Midbrain (tissue), 1 donor: ENCODE measurements around the gene ZFR.
"Not testable (repeated sequence)": the region's sequence is repeated elsewhere in the genome, so short reads cannot be mapped to it uniquely, and the experiment has no call there.

Experiments used
- DNase-seq: peaks from one replicate; lab custom pipeline; 2025; lab: John Stamatoyannopoulos, UW

The ZFR gene

DNA sequence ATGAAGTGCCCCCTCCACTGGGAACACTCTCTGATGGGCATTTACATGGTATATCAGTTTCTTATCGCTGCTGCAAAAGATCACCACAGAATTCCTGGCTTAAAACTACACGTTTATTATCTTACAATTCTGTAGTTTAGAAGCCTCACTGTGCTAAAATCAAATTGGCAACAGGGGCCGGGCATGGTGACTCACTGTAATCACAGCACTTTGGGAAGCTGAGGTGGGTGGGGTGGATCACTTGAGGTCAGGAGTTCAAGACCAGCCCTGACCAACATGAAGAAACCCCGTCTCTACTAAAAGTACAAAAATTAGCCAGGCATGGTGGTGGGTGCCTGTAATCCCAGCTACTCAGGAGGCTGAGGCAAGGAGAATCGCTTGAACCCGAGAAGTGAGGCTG is 7.8 kb upstream of the ZFR start:
- DNase-seq = not testable (repeated sequence)

- no peak for DNase-seq
Measured at GRCh38 chr5:32450952-32451351, 6.4 kb upstream of the ZFR start.

- no peak for DNase-seq
Measured at GRCh38 chr5:32449262-32449661, 4.7 kb upstream of the ZFR start.

- DNase-seq = no peak
Measured at GRCh38 chr5:32446630-32447029, 2.1 kb upstream of the ZFR start.

GRCh38 chr5:32445831-32446614 is 1.5 kb upstream of the ZFR start:
- no peak for DNase-seq

- no peak for DNase-seq
Measured at GRCh38 chr5:32445287-32445758, 783 bp upstream of the ZFR start.

DNA sequence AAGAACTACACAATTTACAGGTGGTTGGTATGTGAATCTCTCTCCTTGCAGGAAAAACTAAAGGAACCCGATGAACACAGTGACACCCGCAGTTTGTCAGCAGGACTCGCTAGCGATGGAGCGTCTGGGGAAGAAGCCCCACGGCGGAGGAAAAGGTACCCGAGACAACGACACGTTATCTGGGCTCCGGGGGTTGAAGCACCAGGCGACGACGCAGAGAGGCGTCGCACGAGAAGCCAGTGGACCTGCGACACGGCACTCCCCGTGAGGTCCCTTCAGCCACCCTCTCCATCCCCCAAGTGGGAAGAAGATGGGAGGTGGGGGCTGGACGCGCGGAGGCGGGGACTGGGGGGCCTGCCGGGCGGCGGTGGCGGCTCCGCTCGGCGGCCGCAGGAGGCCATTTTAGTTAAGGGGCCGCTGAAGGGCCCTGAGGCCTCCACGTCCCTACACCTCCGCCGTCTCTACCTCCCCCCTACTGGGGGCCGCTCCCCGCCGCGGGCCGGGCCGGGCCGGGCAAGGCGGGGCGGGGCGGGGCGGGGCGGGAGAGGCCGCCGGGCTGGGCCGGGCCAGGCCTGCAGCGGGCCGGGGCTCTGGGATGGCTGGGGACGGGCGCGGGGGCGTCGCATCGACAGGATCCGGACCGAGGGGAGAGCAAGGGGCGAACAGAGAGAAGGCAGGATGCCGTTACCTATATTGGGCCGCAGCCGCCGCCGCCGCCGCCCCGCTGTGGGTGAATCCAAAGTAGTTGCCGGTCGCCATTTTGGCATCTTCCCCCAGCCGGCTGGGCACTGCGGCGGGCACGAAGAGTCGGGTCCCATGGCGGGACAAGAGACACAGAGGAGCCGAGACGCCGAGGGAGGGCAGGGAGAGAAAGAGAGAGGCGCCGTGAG is 754 bp downstream of the ZFR start:
- peak; percentile 44 for DNase-seq

- no peak for DNase-seq
Measured at GRCh38 chr5:32443145-32443540, 1.4 kb downstream of the ZFR start.

DNA sequence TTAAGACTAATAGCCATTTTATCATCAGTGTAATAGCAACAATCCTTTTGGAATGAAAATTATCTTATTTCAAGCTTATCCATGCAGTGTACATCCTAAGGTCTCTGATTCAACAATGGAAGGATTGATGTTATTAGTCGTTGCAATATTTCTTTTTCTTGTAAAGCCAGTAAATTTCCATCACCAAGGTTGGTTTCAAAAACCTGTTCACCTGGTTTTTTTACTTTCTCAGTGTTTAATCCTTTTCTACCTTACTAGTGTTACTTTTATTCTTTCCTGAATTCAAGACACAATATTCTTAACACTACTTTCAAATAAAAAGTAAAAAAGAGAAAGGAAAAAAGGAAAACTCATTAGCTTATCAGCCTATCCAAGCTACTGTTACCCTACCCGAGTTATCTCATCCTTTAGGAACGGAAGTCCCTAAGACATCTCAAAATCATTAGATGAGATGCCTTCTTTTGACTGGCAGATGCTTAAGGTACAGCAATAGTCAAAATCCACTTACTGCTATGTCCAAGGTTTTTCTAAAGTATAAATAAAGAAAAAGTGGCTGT is 5.4 kb downstream of the ZFR start:
- DNase-seq = no peak

DNA sequence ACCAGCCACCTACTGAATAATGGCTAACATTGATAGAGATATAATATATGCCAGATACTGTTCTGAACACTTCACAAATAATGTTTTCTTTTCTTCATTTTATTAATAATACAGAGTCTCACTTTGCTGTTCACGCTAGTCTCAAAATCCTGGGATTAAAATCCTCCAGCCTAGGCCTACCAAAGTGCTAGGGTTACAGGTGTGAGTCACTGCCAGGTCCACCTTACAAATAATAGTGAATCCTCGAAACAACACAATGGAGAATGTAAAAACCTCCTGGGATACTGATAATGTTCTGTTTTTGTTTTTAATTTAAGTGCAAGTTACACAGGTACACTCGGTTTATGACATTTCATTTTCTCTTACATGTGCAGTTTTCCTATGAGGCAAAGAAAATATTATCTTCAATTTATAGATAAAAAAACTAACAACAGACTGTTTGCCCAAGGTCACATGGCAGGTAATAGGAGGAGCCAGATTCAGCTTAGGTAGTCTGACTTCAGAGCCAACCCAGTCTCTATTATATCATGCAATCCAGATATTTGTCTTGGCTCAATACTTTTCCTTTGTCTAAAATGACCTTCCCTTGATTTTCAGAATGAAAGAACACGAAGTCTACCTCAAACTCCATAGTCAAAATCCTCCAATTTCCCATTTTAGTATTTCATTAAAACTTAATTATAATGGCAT is 7.8 kb downstream of the ZFR start:
- no peak for DNase-seq

DNA sequence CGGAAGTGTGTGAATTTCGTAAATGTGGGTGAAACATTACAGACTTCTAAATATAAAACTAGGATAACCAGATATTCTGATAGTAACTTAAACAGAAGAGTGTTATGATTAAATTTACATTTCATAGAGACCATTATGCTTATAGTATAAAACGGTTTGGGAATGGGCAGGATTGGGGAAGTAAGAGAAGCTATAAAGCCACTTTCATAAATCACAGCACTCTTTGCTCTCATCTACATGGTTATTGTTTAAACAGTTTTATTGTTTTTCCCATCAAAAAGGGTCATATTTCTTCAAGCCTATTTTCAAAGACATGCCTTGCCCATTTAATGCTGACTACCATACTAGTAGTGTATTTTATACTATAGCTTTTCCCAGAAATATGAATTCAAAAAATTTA is 9.2 kb downstream of the ZFR start:
- DNase-seq = no peak

GRCh38 chr5:32434221-32434620 is 10.3 kb downstream of the ZFR start:
- DNase-seq = no peak

DNA sequence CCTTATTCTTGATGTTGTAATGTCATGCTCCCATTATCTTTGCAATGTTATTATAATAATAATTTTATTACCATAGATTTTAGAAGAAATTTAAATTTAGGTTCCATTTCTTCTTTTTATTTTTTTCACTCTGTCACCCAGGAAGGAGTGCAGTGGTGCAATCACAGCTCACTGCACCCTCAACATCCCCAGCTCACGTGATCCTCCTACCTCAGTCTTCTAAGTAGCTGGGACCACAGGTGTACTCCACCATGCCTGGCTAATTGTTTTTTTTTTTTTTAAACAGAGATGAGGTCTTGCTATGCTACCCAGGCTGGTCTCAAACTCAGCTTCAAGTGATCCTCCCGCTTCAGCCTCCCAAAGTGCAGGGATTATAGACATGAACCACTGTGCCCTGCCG is 11.9 kb downstream of the ZFR start:
- DNase-seq = no peak

DNA sequence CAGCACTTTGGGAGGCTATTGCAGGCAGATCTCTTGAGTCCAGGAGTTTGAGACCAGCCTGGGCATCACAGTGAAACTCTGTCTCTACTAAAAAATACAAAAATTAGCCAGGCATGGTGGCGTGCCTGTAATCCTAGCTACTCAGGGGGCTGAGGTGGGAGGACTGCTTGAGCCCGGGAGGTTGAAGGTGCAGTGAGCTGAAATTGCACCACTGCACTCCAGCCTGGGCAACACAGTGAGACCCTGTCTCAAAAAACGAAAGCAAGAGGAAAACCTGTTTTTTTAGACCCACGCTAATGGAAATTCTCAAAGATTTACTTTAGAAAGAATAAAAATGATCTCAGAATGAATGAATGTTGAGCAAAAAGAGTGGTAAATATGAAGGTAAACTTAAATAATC is 13.7 kb downstream of the ZFR start:
- not testable (repeated sequence) for DNase-seq

GRCh38 chr5:32428426-32428825 is 16.1 kb downstream of the ZFR start:
- DNase-seq = no peak

- DNase-seq = no peak
Measured at GRCh38 chr5:32426440-32427151, 17.9 kb downstream of the ZFR start.

DNA sequence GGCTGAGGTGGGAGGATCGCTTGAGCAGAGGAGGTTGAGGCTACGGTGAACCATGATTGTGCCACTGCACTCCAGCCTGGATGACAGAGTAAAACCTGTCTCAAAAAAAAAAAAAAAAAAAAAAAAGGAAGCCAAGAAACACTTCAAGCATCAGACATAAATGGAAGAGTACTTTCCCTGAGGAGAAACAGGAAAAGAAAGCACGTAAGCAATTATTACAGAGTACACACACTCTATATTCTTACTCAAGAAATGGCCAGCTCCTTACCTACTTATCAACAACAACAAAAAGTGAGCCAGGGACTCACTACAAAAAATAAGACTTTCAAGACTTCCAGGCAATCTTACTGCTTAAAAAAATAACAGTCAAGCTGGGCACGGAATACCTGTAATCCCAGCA is 21.8 kb downstream of the ZFR start:
- DNase-seq = no peak

DNA sequence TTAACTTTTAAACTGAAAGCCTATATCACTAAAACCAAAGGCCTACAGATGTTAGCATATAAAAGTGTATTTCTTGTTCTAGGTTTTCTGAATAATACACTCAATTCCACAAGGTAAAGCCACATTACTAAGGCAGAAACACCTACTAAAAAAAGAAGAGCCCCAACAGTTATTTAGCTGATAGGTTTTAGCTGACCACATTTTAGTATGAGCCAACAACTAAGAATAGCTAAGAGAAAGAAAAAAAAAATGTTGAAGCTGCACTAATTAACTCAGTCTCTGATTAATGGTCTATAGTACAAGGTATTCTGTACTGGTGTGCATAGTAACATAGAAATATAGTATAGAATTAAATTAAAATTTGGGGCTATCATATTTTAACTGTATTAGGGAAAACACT is 23.5 kb downstream of the ZFR start:
- no peak for DNase-seq

GRCh38 chr5:32420506-32420905 is 24.0 kb downstream of the ZFR start:
- DNase-seq = no peak

- DNase-seq = peak; percentile 20
Measured at GRCh38 chr5:32419791-32420190, 24.7 kb downstream of the ZFR start.

- no peak for DNase-seq
Measured at GRCh38 chr5:32413466-32414263, 30.9 kb downstream of the ZFR start.
